GM19351 (cell line): Measurements from ENCODE around the gene UQCC3.
A peak's percentile ranks its signal among the peaks of the same experiment; 100 is the strongest.
"Not testable (repeated sequence)": the region's sequence is repeated elsewhere in the genome, so short reads cannot be mapped to it uniquely, and the experiment has no call there.

Experiments
- ATAC-seq: cut with Tn5 transposase; IDR thresholded peaks from one replicate; pipeline ENCODE4 v1.9.1; 2021; ENCODE audit warnings: mild to moderate bottlenecking, moderate library complexity; ENCODE audit not compliant: unreplicated experiment

The UQCC3 gene

GRCh38 chr11:62671608-62672389, at the start of gene UQCC3, which contains the start of gene LBHD1:
UQCC3 (plus strand) TSS chr11:62671673; CDS start chr11:62671746, 73 bp downstream.
LBHD1 (minus strand) TSS chr11:62672267; CDS start chr11:62670031, 2,236 bp downstream.
- peak; percentile 75 for ATAC-seq

GRCh38 chr11:62622476-62623089, 48.9 kb upstream of the UQCC3 start:
- ATAC-seq = no peak

GRCh38 chr11:62627713-62628112, 43.8 kb upstream of the UQCC3 start:
- no peak for ATAC-seq

DNA sequence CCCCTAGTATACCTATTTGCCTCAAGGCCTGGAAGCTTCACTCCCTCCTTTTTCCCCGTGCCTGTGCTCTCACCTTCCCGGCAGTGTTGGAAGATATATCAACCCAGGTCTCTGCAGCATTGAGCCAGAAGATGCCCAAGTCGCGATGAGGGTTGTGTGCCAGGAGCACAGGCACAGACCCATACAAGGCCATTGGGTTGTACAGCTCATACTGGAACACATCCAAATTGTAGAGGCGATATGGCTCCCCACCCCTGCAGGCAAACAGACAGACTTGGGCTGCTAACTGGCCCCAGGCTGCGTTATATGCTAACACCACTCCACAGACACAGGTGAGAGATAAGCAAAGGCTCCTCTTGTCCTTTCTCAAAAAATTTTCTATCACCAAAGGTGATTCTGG, 39.0 kb upstream of the UQCC3 start:
- no peak for ATAC-seq

DNA sequence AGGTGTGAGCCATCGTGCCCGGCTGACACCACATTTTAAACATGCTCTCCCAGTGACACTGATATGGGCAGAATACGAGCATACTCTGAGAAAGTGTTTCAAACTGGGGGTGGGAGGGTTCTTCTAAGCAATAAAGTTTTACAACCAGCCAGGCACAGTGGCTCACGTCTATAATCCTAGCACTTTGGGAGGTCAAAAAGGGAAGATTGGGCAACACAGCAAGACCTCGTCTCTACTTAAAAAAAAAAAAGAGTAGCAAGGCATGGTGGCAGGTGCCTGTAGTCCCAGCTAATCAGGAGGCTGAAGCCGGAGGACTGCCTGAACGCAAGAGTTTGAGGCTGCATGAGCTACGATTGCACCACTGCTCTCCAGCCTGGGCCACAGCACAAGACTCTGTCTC, 27.3 kb upstream of the UQCC3 start:
- ATAC-seq = no peak

- no peak for ATAC-seq
Measured at GRCh38 chr11:62645671-62645945, 25.9 kb upstream of the UQCC3 start.

DNA sequence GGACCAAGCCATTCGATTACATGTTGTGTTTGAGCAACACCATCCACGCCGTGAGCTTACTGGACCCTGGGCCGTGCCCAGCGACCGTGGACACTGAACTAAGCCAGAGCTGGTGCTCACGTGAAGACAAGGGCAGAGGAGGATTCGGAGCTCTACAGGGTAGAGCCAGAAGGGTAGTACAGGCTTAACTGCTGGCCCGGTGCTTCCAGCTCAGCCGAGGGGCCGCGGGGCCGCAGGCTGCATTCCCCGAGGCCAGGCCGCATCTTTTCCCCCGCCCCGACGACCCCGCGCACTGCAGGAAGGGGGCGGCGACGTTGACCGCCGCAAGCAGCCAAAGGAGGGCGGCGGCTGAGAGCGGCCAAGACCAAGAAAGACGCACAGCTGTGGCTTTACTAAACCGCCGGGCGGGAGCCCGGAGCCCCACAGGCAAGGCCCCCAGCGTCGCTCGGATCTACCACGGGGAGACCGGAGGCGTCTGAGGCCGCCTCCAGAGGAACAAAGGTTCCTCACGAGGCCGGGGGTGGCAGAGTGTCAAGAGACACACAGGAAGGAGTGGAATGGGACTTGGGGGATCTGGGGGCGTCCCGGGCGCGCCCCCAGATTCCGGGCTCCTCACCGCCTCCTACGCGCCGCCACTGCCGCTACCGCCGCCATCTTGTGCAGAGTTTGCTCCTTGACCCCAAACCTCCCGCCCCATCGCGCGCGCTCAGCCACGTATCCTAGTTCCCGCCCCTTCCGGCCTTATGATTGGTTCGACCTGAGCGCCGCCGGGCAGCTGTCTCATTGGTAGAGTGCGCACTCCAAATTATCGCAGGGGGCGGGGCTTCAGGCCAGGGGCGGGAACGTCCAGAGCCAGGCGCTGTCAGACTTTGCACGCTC, 25.3 kb upstream of the UQCC3 start, which contains the start of gene GANAB:
Gene GANAB (minus strand): TSS at position 668 of the 879 bp plus-strand sequence. CDS start 14 bp downstream, at position 654.
- peak; percentile 96 for ATAC-seq

DNA sequence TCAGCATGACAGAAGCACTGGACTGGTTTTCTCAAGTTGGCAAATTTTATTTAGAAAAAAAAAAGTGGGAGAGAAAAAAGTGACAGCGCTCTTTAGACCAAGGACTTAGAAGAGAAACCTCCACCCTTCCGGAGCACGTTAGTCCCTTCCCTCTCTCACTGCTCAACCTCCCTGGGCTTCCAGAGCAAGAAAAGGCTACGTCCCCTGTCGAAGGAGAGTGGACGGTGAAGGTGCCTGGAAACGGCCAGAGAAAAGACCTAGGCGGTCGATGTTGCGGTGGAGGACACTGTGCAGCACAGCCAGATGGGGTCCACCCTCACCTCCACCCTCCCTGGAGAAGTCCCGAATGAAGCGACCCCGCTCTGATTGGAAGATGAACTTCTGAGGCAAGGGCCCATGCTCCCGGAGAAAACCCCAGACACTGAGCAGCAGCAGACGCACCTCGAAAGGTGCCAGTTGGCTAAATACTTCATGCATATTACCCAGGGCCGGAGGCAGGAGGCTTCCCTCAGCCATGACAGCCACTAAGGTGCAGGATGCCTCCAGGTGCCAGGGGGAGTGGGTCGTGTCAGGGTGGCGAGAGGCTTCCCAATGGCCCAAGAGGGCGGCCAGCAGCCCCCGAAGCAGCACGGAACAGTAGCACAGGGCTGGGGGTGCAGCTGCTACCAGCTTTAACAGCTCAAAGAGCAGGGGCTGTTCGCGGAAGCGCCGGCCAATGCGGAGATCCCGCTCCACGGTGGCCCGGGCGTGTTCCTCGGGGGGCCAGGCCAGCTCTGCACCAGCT, 24.5 kb upstream of the UQCC3 start:
- ATAC-seq = peak; percentile 7

- no peak for ATAC-seq
Measured at GRCh38 chr11:62647609-62648005, 23.9 kb upstream of the UQCC3 start.

- no peak for ATAC-seq
Measured at GRCh38 chr11:62648185-62648966, 23.1 kb upstream of the UQCC3 start.

DNA sequence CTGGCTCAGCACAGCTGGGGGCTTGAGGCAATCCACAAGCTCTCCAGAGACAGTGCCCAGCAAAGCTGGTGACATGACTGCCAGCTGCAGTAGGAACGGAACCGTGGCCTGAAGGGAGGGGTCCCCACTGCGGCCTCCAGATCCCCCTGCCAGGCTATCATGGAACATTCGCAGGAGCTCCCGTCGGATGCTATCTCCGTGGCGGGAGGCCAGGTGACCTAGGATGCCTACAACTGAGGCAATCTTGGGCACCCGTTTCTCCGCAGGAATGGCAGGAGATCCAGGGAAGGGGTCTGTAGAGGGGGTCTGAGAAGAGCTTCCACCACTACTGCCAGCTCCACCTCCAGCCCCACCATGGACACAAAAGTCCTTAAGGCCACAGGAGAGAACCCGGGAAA, 22.5 kb upstream of the UQCC3 start:
- no peak for ATAC-seq

GRCh38 chr11:62649486-62649885, 22.0 kb upstream of the UQCC3 start:
- ATAC-seq = no peak

DNA sequence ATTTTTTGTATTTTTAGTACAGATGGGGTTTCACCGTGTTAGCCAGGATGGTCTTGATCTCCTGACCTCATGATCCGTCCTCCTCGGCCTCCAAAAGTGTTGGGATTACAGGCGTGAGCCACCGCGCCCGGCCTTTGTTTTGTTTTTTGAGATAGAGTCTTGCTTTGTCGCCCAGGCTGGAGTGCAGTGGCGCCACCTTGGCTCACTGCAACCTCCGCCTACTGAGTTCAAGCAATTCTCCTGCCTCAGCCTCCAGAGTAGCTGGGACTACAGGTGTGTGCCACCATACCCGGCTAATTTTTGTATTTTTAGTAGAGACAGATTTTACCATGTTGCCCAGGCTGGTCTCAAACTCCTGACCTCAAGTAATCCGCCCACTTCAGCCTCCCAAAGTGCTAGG, 21.2 kb upstream of the UQCC3 start:
- ATAC-seq = not testable (repeated sequence)

GRCh38 chr11:62652161-62653006, 19.1 kb upstream of the UQCC3 start:
- ATAC-seq = no peak

GRCh38 chr11:62654297-62654696, 17.2 kb upstream of the UQCC3 start:
- ATAC-seq = no peak

DNA sequence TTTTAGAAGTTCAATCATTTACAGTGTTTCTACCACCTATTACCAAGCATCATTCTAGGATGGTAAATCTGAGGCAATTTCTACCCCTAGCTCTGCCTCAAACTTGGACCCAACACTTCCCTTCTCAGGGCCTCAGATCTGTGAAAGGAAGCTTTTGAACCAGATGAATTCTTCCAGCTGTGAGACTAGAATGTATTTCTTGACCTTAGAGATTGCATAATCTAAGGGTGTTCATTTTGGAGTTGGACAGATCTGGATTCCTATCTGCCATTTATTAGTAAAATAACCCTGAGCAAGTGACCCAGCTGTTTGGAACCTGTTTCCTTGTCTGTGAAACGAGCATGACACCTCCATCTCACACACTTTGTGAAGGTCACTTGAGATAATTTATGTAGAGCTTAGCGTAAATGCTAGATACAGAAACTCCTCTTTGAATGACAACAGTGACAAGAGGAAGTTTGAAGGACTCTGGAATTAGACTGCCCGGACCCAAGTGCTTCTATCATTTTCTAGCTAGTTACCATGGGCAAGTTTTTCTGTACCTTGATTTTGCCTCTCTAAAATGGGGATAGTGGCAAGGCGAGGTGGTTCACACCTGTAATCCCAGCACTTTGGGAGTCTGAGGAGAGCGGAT, 14.6 kb upstream of the UQCC3 start:
- ATAC-seq = no peak

DNA sequence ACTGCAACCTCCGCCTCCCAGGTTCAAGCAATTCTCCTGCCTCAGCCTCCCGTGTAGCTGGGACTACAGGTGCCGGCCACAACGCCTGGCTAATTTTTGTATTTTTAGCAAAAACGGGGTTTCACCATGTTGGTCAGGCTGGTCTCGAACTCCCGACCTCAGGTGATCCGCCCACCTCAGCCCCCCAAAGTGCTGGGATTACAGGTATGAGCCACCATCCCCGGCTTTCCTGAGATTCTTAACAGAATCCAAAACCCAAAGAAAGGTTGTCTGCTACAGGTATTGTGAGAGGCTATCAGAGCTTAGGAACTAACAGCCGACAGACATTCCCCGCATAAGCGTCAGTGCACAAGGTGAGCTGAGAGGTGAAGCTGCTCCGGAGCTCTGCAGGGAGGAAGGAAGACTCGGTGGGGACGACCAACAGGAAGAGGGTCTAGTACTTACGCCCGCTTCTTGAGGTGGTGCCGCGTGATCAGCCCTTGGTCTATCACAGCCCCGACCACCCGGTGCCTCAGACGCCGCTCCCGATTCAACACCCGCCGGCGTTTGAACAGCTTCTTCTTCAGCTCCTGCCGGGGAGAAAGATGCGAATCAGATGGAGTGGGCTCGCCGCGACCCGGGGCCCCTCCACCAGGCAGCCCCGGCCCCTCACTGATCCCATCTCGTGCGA, 6.9 kb upstream of the UQCC3 start:
- ATAC-seq = peak; percentile 34

GRCh38 chr11:62665075-62665598, 6.3 kb upstream of the UQCC3 start, which contains the start of the genes C11orf98 and CSKMT:
C11orf98 (minus strand) TSS chr11:62665210; CDS start chr11:62665169, 41 bp downstream.
CSKMT (plus strand) TSS chr11:62665312; CDS start chr11:62665880, 568 bp downstream.
- peak; percentile 82 for ATAC-seq
